GM21515 (cell line): ENCODE data around the gene MRGPRG.
"Not testable (repeated sequence)": the region's sequence is repeated elsewhere in the genome, so short reads cannot be mapped to it uniquely, and the experiment has no call there.

Source experiments
- ATAC-seq: cut with Tn5 transposase; IDR thresholded peaks from one replicate; pipeline ENCODE4 v1.9.1; 2021; ENCODE audit not compliant: unreplicated experiment

The MRGPRG gene

DNA sequence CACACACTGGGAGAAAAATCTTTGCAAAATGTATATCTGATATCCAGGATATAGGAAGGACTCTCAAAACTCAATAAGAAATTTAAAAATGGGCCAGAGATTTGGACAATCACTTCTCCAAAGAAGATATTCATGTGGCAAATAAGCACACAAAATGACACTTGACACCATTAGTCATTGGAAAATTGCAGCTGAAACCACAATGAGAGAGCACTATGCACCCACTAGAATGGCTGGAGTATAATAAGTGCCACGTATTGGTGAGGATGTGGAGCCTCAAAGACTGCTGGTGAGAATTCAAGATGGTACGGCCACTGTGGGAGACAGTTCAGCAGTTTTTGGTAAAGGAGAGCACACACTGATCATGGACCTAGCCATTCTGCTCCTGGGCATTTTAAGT lies 40.7 kb downstream of the MRGPRG start:
- no peak for ATAC-seq

DNA sequence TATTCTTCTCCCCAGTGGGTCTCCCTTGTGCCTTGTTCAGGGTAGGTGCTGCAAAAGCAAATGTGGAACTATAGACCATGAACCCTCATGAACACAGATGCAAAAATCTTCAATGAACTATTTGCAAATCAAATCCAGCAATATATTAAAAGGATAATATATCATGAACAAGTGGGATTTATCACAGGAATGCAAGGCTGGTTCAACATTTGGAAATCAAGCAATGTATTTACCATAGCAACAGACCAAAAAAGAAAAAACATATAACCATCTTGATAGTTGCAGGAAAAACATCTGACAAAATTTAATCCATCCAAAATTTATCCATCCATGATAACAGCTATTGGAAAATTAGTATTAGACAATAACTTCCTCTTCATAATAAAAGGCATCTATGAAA lies 42.1 kb downstream of the MRGPRG start:
- no peak for ATAC-seq

DNA sequence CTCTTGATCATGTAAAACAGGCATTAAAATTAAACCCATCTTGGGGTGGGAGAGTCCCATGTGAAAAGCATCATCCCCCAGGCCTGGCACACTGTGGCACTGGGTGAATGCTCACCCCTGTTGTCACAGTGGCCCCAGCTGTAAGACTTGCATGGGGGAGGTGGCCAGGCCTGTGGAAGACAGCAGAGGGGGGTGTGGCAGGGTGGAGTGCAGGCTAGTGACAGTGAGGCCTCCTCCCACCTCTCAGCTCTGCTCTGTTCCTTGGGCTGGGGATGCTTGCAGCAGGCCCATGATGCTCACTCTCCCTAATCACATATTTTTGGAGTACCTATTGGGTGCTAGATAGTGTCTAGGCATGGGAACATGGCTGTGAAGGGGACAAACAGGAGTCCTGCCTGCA lies 43.4 kb downstream of the MRGPRG start:
- no peak for ATAC-seq

DNA sequence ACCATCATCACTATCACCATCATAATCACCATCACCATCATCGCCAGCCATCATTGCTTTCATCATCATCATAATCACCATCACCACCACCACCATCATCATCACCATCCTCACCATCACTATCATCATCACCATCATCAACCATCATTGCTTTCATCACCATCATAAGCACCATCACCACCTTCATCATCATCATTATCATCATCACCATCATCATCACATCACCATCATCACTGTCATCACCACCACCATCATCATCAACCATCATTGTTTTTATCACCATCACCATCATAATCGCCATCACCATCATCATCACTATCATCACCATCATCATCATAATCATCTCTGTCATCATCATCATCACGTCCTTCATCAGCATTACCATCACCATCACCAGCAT lies 44.2 kb downstream of the MRGPRG start:
- ATAC-seq = no peak

DNA sequence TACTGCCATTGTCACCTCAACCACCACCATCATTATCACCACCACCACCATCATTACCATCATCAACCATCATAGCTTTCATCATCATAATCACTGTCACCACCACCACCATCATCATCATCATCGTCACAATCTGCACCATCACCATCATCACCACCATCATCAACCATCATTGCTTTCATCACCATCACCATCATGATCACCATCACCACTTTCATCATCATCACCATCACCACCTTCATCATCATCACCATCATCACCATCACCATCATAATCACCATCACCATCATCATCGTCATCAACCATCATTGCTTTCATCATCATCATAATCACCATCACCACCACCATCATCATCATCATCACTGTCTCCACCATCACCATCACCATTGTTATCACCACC lies 44.8 kb downstream of the MRGPRG start:
- ATAC-seq = no peak

DNA sequence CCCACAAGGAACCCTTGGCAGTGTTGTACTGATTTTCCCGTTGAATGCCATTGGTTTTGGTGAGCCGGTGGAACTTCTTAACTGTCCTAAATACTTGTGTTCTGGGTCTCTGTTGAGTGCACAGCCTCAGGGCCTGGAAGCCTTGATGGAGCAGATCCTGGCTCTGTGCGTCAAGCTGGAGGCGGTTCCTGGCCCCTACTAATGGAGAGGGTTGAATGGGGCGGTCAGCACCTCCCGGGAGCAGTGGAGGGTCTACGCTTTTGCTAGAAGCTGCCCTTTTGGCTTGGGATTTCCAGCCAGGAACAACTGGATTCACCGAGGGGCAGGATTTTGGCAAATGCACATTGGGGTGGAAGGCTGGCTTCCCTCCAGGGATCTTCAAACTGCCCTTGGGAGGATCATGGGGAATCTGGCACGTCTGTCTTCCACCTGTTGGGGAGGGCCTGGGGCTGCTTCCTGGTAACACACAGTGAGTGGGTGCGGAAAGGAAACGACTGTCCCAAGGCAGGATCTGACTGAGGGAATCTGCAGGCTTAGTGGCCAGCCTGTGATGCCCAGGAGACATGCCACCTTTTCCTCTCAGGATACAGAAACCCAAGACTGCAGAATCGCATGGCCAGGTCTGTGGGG lies 46.6 kb downstream of the MRGPRG start:
- no peak for ATAC-seq

DNA sequence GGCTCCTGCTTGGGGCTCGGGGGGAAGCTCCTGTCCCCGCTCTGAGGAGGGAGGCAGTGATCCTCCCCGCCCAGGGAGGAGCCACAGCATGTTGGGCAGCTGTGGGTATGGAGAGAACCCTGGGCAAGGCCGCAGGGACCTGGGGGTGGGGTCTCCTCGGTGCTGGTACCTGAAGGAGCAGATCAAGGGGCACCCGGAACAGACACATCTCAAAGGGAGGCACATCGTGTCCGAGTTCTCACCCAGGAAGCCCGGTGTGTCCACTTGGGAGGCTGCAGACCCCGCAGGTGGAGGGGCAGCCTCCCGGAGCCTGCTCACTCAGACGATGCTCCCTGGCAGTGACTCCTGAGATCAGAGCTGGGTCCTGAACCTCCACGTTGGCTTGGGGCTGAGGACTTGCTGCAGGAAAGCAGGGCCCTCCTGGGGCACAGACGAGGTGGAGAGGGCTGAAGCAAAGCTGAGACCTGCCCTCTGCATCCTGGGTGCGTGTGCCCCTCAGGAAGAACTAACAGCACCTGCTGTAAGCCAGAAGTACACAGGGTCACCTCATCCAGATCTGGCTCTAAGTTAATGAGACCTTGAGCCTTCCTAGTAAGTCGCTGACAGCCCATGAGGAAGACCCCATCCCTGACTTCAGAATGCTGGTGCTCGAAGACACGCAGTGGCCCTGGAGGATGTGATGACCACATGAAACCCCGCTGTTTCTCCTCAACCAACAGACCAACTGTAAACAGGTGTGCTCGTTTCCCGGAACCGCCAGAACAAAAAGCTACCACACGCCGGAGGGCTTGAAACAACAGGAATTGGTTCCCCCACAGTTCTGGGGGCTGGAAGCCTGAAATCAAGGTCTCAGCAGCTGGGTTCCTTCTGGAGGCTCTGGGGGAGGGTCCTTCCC lies 47.6 kb downstream of the MRGPRG start:
- ATAC-seq = no peak

DNA sequence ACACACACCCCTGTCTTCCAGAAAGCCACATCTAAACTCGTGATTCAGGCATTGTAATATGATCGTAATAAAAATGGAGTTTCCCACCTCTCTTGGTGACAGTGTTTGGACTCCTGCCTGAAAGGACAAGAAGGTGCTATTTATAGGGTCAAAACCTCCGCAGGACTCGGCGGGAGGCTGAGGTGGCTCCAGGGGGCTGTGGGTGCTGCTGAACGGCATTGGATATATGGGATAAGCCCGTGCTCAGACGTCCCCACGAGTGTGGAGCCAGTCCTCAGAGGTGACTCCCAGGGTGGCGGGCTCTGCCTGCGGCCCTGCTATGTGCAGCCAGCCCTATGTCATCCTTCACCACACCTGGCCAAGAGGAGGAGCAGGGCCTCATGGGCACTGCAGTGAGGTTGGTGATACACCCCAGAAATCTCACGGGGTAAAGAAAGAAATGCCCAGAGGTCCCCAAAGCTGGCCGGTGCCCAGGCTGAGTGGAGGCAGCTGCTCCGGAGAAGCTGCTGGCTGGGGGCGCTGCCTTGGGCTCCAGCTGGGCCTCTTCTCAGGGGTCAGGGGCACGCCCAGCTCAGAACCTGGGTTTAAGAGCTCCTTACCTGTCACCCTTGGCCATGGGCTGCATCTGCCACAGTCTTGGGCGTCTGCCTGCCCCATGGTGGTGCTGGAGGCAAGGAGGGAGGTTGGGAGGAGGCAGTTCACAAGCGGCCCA lies 48.4 kb downstream of the MRGPRG start:
- ATAC-seq = no peak

DNA sequence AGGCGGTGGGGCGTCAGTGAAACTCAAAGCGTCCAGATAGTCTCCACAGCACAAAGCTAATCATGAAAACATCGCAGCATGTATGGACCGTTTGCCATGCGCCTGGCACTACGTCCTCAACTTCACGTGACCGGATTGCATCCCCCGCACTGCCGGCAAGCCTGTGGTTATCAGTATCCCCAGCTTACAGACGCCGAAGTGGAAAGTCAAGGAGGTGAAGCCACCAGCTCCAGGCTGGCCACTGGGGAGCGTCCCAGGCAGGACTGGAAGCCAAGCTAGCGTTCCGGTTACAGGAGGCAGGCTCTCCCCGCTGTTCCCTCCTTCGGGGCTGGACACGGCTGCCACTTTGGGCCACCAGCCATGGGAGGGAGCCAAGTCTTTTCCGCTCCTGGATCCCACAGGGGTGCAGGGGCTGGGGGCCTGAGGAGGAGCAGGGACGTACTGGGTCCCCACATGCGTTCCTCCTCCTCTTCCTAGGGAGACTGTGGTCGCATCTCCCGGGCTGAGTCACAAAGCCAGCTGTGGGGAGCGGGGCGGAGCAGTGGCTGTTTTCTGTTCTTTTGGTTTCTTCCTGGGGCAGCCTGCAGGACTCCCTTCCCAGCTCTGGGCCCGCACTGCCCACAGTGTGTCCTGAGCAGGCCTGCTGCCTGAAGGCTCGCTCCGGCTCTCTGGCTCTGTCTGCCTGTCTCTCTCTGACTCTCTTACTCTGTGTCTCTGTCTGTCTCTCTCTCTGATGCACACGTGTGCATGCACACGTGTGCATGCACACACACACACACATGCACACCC lies 49.2 kb downstream of the MRGPRG start:
- no peak for ATAC-seq

DNA sequence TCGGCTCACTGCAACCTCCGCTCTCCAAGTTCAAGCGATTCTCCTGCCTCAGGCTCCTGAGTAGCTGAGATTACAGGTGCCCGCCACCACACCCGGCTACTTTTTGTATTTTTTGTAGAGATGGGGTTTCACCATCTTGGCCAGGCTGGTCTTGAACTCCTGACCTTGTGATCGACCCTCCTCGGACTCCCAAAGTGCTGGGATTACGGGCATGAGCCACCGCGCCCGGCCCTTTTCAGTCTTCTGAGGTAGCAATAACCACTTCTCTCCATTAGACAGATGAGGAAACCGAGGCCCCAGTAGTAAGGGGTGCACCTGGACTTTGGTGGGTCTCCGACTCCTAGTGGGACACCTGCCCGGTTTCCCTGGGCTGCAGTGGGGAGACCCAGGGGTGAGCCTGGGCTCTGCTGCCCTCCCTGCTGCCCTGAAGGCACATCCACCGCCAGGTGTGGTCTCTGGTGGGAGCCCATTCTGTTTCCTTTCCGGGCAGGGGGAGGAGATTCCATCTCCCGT lies 49.8 kb downstream of the MRGPRG start:
- ATAC-seq = not testable (repeated sequence)
